Motor neuron (in vitro differentiated cells): Measurements from ENCODE around the gene SLC9A3. TPM values are rescaled to one million over a fixed set of nuclear protein-coding genes. Genes with fewer than 3 reads are reported as not detected.

Source experiments
- ATAC-seq, 8 experiments: fragments of 200-7000 bp; cut with Tn5 transposase; replicated peaks in 6 of 8; 2 replicates each; pipeline ENCODE4 v1.8.0; 2021; ENCODE audit warnings: mild to moderate bottlenecking in 8 of 8, moderate library complexity in 8 of 8
- H3K27ac ChIP-seq, 2 donors: fragments of 250-450 bp; sonication (Bioruptor Pico); 2 replicates each; pipeline ENCODE4 v1.9.0; 2021; ENCODE audit warnings: antibody characterized with exemption in 2 of 2, mild to moderate bottlenecking in 2 of 2, moderate library complexity in 1 of 2
- H3K4me1 ChIP-seq, 2 donors: fragments of 250-450 bp; sonication (Bioruptor Pico); replicated peaks in 1 of 2; 2 replicates each; pipeline ENCODE4 v1.6.1; 2021; ENCODE audit warnings: antibody characterized with exemption in 2 of 2, mild to moderate bottlenecking in 2 of 2, moderate library complexity in 1 of 2
- H3K4me3 ChIP-seq, 5 donors: fragments of 250-450 bp; sonication (Bioruptor Pico); 2 replicates each; pipeline ENCODE4 v1.9.0; 2021; ENCODE audit warnings: antibody characterized with exemption in 5 of 5, mild to moderate bottlenecking in 5 of 5, moderate library complexity in 4 of 5
- whole genome bisulfite sequencing, 10 experiments: fragments of 450-650 bp; shearing (Covaris generic); methylation state at CpG; one replicate each; pipeline ENCODE4 v1.0.0; 2022; 5-methylcytosine and 5-hydroxymethylcytosine counted together
- in situ Hi-C, 9 experiments: fragments of 400-800 bp; cut with MboI; loops; one replicate each; pipeline ENCODE4 v1.15.0; 2021; ENCODE audit warnings: low sequenced_read_pairs in 9 of 9, low pct_unique_long_range_greater_than_20kb in 2 of 9; ENCODE audit not compliant: unreplicated experiment in 9 of 9
- total RNA-seq, 8 experiments: library from RNA; unstranded; fragments of 300-600 nt; gene quantifications; 2 replicates each; pipeline versions ENCODE4 v1.2.3 to v1.2.4, GENCODE V29; 2022

SLC9A3 gene
- total RNA-seq, 8 experiments from 2014 or later, result 0.97 to 92.5 (median 1.6) TPM

GRCh38 chr5:549229-549628, 25.0 kb upstream of the SLC9A3 start:
- H3K27ac ChIP-seq, result no peak overlapping the region
- in situ Hi-C loops, result no loop called here
- peak in 3 of 8 experiments; percentile 77 to 96 (median 92) for ATAC-seq
- H3K4me1 ChIP-seq, result no peaks in the 10 kb centered on the region
- H3K4me3 ChIP-seq, result no peak overlapping the region
- WGBS, 10 experiments, result 60 to 81% (median 75%) methylated on average over 1 to 2 of the region's 2 CpGs; no CpG with 5 or more reads in 5 of the 10 experiments

GRCh38 chr5:548256-548655, 24.0 kb upstream of the SLC9A3 start:
- WGBS, 10 experiments, result 56 to 86% (median 67%) methylated on average over 2 to 6 of the region's 10 CpGs; no CpG with 5 or more reads in 7 of the 10 experiments
- in situ Hi-C loops, result no loop called here
- H3K27ac ChIP-seq, result no peak overlapping the region
- no peak overlapping the region for H3K4me3 ChIP-seq
- ATAC-seq, result peak in 1 of 8 experiments; percentile 53
- H3K4me1 ChIP-seq, result no peaks in the 10 kb centered on the region

GRCh38 chr5:547086-547924, 23.1 kb upstream of the SLC9A3 start:
- in situ Hi-C loops, result no loop called here
- no peak for ATAC-seq
- Histone ChIP-seq H3K4me1 (no peaks in the 10 kb centered on the region), H3K27ac (no peak overlapping the region), H3K4me3 (no peak overlapping the region)
- 56 to 100% (median 82%) methylated on average over 2 to 7 of the region's 22 CpGs; no CpG with 5 or more reads in 6 of the 10 experiments for WGBS, 10 experiments

GRCh38 chr5:546376-546908, 22.2 kb upstream of the SLC9A3 start:
- no peak overlapping the region for H3K4me3 ChIP-seq
- no peaks in the 10 kb centered on the region for H3K4me1 ChIP-seq
- ATAC-seq, result no peak
- H3K27ac ChIP-seq, result no peak overlapping the region
- in situ Hi-C loops, result no loop called here
- 32 to 100% (median 79%) methylated on average over 1 to 11 of the region's 14 CpGs; no CpG with 5 or more reads in 2 of the 10 experiments for WGBS, 10 experiments

DNA sequence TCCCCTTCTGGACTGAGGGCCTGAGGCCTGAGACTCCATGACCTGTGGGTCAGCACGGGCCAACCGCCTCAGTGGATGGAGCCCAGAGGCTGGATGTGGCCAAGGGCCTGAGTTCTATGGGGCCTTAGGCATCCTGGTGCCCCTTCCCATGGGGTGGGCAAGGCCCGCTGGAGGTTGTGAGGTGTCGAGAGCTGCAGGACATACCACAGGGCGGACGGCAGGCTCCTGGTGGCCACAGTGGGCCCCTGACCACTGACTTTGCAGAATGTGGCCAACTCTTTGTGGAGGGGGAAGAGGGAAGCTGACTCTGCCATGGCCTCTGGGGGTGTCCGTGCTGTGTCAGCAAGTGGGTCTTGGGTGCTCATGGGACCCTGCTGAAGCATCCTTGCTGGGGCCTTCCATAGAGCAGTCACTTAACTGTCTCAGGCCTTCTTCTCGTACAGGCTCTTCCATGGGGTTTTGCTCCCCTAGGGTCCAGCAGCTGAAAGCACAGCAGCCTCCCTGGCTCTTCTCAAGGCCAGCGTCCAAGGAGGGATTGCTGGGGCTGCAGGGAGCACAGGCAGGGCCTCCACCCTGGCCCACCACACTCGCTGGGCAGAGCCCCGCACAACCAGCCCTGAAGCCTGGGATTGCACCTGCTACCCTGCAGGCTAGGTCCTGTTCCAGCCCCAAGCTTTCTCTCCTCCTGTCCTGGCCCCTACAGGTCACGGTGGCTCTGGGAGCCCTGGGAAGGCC, 21.6 kb upstream of the SLC9A3 start:
- H3K27ac ChIP-seq, result no peak overlapping the region
- no peak for ATAC-seq
- in situ Hi-C loops, result no loop called here
- H3K4me1 ChIP-seq, result peaks cover 0 to 2% of the 10 kb centered on the region in 2 donors
- H3K4me3 ChIP-seq, result no peak overlapping the region
- WGBS, 10 experiments, result 44 to 100% (median 92%) methylated on average over 1 to 3 of the region's 12 CpGs; no CpG with 5 or more reads in 3 of the 10 experiments

DNA sequence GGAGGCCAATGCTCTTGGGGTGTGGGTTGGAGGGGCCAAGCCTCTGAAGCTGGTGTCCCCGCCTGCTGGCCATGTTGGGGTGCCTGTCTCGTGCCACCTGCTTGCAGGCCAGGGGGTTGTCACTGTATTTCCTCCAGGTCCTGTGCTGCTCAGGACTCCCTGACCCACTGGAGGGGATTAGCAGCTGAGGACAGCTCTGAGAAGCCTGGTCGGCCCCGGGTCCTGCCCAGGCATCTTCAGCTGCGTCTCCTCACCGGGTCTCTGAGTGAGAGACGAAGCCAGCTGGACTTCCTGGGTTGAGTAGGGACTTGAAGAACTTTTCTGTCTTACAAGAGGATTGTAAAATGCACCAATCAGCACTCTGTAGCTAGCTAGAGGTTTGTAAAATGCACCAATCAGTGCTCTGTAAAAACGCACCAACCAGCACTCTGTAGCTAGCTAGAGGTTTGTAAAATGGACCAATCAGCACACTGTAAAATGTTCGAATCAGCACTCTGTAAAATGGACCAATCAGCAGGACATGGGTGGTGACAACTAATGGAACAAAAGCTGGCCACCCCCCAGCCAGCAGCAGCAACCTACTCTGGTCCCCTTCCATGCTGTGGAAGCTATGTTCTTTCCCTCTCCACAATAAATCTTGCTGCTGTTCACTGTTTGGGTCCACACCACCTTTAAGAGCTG, 20.6 kb upstream of the SLC9A3 start:
- no peak for ATAC-seq
- no peak overlapping the region for H3K4me3 ChIP-seq
- in situ Hi-C loops, result no loop called here
- WGBS, 10 experiments, result 0 to 87% (median 30%) methylated on average over 1 to 5 of the region's 9 CpGs; no CpG with 5 or more reads in 3 of the 10 experiments
- H3K4me1 ChIP-seq, result peaks cover 0 to 10% of the 10 kb centered on the region in 2 donors
- H3K27ac ChIP-seq, result no peak overlapping the region

GRCh38 chr5:543755-544674, 19.8 kb upstream of the SLC9A3 start:
- WGBS, 10 experiments, result 0 to 80% (median 40%) methylated on average over 2 to 4 of the region's 30 CpGs; no CpG with 5 or more reads in 7 of the 10 experiments
- Histone ChIP-seq H3K4me1 (peaks cover 0 to 10% of the 10 kb centered on the region in 2 donors), H3K27ac (no peak overlapping the region), H3K4me3 (no peak overlapping the region)
- in situ Hi-C loops, result no loop called here
- ATAC-seq, result no peak

- Histone ChIP-seq H3K4me1 (peaks cover 0 to 10% of the 10 kb centered on the region in 2 donors), H3K4me3 (no peak overlapping the region), H3K27ac (no peak overlapping the region)
- 29 to 80% (median 64%) methylated on average over 1 to 3 of the region's 5 CpGs; no CpG with 5 or more reads in 6 of the 10 experiments for WGBS, 10 experiments
- in situ Hi-C loops, result no loop called here
- ATAC-seq, result no peak
Measured at GRCh38 chr5:543351-543750, 19.1 kb upstream of the SLC9A3 start.

DNA sequence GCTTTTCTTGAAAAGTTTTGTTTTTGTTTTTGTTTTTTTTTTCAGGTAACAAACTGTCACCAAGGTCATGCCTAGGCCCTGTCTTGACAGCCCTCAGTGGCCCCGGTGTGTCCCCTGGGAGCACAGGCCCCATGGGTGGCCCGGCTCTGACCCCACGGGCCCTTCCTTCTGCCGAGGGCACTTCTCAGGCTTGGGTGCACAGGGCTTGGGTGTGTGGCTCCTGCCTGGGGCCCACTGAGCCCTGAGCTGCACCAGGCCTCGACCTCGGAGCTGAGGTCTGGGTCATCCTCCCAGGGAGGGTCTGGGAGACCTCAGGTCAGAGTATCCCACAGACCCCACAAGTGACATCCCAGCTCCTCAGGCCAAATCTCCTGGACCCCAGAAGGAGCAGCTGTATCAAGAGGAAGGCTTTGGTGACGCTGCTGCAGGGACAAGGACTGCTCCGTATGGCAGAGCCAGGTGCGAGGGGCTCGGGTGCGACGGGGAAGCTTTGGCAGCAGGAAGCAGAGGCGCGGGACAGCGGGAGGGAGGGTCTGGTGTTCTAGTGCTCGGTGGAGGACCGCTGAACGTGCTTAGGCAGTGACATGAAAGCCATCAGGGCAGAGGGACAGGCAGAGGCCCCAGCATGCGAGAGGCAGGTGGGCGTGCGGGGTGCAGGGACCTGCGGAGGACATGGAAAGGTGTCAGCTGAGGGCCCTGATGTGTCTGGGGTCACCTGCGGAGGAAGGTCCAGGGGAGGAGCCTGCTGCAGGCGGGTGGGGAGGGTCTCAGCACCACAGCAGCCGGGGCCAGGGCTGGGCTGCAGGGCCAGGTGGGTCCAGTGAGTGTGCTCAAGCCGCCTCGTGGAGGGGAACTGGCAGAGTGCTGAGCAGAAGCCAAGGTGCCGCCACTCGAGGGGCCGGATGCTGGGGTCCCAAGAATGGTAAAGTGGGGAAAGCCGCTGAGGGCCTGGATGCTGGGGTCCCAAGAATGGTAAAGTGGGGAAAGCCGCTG, 18.4 kb upstream of the SLC9A3 start:
- in situ Hi-C loops, result no loop called here
- Histone ChIP-seq H3K4me3 (no peak overlapping the region), H3K27ac (no peak overlapping the region), H3K4me1 (peaks cover 0 to 10% of the 10 kb centered on the region in 2 donors)
- WGBS, 10 experiments, result 60 to 93% (median 84%) methylated on average over 2 to 8 of the region's 32 CpGs; no CpG with 5 or more reads in 4 of the 10 experiments
- no peak for ATAC-seq

GRCh38 chr5:541539-542318, 17.5 kb upstream of the SLC9A3 start:
- WGBS, 10 experiments, result 59 to 86% (median 80%) methylated on average over 1 to 9 of the region's 24 CpGs; no CpG with 5 or more reads in 2 of the 10 experiments
- peak in 2 of 8 experiments; percentile 5 to 13 for ATAC-seq

More at GRCh38 chr5:541539-542318, 17.5 kb upstream of the SLC9A3 start:
- H3K4me3 ChIP-seq, result no peak overlapping the region
- H3K27ac ChIP-seq, result no peak overlapping the region
- in situ Hi-C loops, result no loop called here
- peaks cover 0 to 10% of the 10 kb centered on the region in 2 donors for H3K4me1 ChIP-seq
